ENCODE results near the gene RUNX3.
A peak's percentile ranks its signal among the peaks of the same experiment; 100 is the strongest.

The RUNX3 gene

GRCh38 chr1:24946861-24947658 is 17.0 kb upstream of the RUNX3 start:
- peak; percentile 66 for DNase-seq (ENCODE audit: low spot score)

DNA sequence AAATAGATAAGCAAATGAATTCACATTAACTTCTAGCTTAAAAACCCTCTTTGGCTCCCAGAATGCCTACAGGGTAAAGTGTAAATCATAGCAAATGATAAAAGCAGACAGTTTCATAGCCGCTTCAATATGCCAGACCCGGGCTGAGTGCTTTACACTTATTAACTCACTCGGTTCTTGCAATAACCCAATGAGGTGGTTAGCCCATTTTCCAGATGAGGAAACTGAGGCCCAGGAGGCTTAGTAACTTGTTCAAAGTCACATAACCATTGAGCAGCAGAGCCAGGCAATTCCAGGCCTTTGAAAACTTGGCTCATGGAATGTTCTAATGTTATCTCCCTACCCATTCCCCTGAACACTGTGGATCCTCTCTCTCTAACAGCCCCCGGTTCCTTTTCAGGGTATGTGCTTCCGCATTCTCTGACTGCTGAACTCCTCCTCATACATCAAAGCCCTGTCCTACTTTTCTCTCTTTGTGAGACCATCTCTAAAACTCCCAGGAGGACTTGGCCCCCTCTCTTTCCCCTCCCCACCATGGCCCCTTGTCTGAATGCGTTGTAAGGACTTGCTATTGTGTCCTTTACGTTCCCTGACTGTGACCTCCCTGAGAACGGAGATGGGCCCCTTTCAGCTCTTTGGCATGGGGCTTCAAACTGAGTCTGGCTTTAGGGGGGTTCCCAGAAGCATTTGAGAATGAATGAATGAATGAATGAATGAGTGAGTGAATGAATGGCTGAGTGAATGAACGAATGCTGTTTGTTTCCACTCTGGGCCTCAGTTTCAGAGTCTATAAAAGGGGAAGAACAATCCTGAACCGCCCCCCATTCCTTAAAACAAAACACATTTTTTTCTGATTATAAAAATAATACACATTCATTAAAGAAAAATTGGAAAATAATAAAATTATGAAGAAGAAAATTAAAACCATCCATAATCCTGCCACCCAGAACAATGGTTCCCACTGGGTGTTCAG is 15.6 kb upstream of the RUNX3 start:
- no peak for DNase-seq (ENCODE audit: low spot score)

DNA sequence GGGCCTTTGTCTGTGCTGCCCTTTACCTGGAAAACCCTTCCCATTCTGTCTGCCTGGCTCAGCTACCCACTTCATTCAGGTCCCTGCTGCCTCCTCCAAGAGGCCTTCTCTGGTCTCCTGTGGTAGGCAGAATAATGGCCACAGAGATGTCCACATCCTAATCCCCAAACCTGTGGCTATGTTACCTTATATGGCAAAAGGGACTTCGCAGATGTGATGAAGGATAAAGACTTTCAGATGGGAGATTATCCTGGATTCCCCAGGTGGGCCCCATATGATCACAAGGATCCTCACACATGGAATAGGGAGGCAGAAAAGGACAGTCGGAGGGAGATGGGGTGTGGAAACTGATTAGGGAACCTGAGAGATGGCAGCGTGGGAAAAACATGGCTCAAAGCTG is 14.2 kb upstream of the RUNX3 start:
- DNase-seq (ENCODE audit: low spot score) = no peak

- DNase-seq (ENCODE audit: low spot score) = no peak
Observed at GRCh38 chr1:24942789-24943188, 12.7 kb upstream of the RUNX3 start.

- no peak for DNase-seq (ENCODE audit: low spot score)
Observed at GRCh38 chr1:24941564-24941963, 11.5 kb upstream of the RUNX3 start.

DNA sequence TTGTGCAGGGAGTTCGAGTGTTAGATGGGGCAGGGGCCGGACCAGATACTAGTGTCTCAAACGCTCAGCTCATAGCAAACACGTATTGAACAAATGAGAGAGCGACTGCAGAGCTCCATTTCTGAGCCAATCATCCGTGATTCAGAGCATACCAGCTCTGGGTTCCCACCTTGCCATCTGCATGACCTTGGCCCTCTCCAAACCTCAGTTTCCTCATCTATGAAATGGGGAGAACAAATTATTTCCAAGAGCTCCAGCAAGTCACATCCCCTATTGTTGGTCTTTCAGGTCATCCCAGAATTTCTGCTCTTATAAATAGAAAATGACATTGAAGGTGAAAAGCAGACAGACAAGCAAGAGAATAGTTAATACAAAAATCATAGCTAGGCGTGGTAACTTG is 10.2 kb upstream of the RUNX3 start:
- no peak for DNase-seq (ENCODE audit: low spot score)

GRCh38 chr1:24939675-24940193 is 9.7 kb upstream of the RUNX3 start:
- DNase-seq (ENCODE audit: low spot score) = no peak

DNA sequence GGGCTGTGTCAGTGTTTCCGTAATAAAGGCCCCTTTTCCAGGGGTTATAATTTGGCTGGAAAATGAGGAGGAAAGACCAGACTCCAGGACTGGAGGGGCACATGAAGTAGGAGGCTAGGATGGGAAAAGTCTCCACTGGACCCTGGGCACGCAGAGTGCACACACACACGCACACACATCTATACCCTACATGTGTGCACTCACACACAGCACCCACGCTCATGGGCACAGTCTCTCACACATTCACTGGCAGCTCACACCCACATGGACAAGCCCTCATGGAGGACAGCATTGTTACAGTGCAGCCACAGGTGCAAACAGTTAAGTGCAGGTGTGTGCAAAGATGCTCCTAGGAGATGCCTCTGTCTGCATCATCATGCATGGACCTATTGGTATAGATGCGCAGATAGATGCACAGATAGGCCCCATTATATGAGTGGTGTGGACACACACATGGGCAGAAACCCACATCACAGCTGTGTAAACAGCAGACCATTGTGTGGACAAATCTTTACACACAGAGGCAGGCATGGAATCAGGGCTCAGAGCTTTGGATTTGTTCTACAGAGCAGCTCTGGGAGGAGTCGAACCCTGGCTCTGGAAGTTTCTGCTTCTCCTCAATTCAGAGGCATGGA is 9.1 kb upstream of the RUNX3 start:
- no peak for DNase-seq (ENCODE audit: low spot score)

- no peak for DNase-seq (ENCODE audit: low spot score)
Observed at GRCh38 chr1:24938276-24938675, 8.2 kb upstream of the RUNX3 start.

DNA sequence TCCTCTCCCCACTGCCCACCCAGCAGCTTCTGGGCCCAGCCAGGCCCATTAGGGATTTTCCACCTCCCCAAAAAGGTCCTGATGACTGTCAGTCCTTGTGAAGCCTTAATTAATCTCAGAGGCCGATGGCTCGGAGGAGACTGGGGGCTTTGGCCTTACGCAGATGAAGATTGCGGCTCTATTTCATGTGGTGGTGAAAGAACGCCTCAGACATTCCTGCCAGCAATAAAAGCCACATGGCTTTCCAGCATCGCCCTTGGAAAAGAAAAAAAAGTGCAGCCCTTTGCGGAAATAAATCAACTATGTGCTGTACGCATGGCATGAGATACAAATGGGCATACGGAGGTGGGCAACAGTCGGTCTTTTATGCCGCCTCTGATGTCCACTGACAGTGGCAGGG is 6.6 kb upstream of the RUNX3 start:
- no peak for DNase-seq (ENCODE audit: low spot score)

GRCh38 chr1:24935615-24936484 is 5.8 kb upstream of the RUNX3 start:
- DNase-seq (ENCODE audit: low spot score) = no peak

DNA sequence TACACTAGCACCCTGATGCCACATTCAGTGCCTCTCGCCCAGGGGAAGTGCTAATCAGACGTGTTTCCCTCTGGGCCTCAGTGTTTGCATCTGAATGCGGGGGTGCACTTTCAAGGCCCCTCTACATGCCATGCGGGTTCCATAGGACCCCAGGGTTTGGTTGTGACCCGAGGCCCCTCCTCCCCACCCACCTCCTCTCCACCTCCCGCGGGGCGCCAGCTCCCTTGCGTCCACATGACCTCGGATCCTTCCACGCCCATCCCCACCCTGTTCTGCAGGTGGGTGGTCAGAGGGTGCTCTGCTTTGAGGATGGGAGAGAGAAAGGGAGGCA is 5.1 kb upstream of the RUNX3 start:
- DNase-seq (ENCODE audit: low spot score) = no peak

- no peak for DNase-seq (ENCODE audit: low spot score)
Observed at GRCh38 chr1:24934310-24935195, 4.5 kb upstream of the RUNX3 start.

DNA sequence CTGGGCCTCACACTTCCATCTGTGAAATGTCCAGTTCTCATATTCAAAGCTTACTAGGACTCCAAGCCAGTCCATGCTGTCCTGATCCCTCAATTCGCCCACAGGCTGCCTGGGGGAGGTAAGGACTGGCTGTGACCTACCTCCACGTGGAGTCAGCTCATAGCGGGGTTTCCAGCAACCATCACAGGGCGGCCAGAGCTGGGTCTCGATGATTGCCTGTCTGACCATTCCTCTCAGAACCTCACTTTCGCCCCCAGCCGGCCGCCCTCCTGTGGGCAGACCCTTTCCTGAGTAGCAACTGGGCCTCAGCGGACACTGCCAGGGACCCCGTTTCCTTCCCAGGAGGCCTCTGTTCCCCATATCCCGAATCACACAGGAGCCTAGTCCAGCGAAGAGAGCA is 3.4 kb upstream of the RUNX3 start:
- no peak for DNase-seq (ENCODE audit: low spot score)

DNA sequence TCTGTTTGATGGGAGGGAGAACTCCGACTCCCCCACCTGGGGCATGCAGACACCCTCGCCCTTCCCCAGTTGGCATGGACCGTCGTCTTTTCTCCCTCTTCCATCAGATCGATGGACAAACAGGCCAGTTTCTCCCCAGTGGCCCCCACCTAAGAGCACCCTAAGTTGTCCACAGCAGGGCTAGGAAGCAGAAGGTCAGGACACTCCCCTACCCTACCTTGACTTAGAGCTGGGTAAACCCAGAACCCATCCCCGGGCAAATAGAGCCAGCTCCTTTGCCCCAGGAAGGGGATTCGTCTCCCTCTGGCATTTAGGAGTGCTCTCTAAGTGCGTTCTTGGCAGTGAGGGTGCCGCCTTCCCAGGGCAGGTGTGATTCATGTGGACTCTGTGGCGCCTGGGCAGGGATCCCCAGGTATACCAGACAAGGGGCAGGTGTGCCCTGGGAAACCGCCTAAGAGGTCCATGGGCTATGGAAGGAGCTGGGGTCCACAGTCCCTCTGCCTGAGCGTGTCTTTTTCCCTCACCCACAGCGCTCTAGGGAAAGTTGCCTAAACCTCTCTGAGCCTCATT is 2.7 kb upstream of the RUNX3 start:
- DNase-seq (ENCODE audit: low spot score) = no peak

DNA sequence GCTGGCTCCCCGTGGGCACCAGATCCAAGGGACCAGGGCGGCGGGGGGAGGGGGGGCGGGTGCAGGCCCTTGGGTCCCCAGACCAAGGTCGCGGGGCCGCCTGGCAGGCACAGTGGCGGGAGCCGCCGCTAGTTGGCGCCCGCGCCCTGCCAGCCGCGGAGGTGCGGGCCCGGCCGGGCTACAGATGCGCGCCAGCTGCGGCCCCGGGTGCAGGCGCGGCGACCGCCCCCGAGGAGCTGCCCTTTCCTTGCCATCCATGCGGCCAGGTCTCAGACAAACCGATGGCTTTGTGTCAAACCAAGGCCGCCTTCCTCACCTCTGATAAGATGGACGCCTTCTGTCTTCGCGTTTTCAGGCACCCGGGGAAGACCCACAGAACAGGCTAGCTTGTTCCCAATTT is 2.2 kb upstream of the RUNX3 start:
- DNase-seq (ENCODE audit: low spot score) = peak; percentile 89

- DNase-seq (ENCODE audit: low spot score) = no peak
Observed at GRCh38 chr1:24931468-24932231, 1.6 kb upstream of the RUNX3 start.

DNA sequence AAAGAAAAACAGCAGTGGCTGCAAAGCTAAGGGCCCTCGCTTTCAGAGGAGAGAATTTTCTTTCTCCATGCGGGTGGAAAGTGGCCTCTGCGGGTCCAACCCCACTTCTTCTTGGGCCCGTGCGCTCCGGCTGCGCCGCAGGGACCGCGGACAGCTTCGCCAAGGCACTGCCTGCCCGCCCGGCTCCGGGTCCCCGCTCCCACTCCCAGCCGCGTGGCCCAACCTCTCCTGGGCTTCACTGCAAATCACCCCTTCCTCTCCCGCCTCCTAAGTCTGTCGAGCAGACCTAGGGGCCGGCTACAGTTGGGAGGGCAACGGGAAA is 1.0 kb upstream of the RUNX3 start:
- DNase-seq (ENCODE audit: low spot score) = no peak

DNA sequence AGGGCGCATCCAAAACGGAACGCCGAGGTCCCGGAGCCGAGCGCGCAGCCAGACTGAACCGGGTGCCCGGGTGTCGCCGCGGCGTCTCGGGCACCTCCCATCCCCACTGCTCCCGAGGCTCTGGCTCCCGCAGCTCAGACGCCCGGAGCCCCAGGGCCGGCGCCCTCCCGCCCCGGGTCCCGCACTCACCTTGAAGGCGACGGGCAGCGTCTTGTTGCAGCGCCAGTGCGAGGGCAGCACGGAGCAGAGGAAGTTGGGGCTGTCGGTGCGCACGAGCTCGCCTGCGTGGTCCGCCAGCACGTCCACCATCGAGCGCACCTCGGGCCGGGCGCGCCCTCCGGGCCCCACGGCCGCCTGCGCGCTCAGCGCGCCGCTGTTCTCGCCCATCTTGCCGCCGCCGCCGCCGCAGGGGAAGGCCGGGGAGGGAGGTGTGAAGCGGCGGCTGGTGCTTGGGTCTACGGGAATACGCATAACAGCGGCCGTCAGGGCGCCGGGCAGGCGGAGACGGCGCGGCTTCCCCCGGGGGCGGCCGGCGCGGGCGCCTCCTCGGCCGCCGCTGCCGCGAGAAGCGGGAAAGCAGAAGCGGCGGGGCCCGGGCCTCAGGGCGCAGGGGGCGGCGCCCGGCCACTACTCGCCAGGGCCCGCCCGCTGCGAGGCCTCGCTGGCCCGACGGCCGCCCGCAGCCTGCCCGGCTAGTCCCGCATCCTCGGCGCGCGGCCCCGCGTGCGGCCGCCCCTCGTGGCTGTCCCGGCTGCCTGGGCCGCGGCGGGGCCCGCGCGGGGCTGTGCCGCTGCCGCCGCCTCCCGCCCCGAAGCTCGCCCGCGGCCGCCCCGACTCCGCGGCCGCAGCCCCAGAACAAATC is 447 bp downstream of the RUNX3 start:
- peak; percentile 53 for DNase-seq (ENCODE audit: low spot score)
